SK-N-SH (cell line): ENCODE measurements around the gene LCN10. TPM values are rescaled to one million over a fixed set of nuclear protein-coding genes. Genes with fewer than 3 reads are reported as not detected.

ENCODE experiments used
- CTCF ChIA-PET: fragments of 300-600, 350-600 bp; formaldehyde crosslinking; extraction: SDS; loops from one replicate; lab custom pipeline; 2021; lab: Yijun Ruan, JAX
- POLR2A ChIA-PET: fragments of 350-600 bp; sonication (Branson Sonifier 250); formaldehyde crosslinking; extraction: SDS; loops from one replicate; lab custom pipeline; 2020; ENCODE audit warnings: antibody characterized with exemption, inconsistent platforms; lab: Yijun Ruan, JAX
- DNase-seq: peaks from one replicate; pipeline ENCODE4 v3.0.0; 2012
- H2AFZ ChIP-seq: fragments of 200-600 bp; sonication (generic); 2 replicates; pipeline ENCODE4 v1.8.1; 2016; ENCODE audit warnings: antibody characterized with exemption, mild to moderate bottlenecking, low read depth
- H3F3A ChIP-seq: fragments of 200-600 bp; sonication (generic); replicated peaks from 2 replicates; pipeline ENCODE3; 2016; ENCODE audit warnings: antibody characterized with exemption, mild to moderate bottlenecking; ENCODE audit not compliant: insufficient read depth
- H3K27ac ChIP-seq, 2 experiments: fragments of 200-500 bp in 1 of 2; fragments of 200-600 bp in 1 of 2; sonication (Bioruptor generic) in 1 of 2; sonication (generic), shearing (Covaris generic) in 1 of 2; 2 replicates each; pipeline versions ENCODE4 v1.5.1 to v1.6.1; 2014 to 2016; ENCODE audit warnings: low read depth in 2 of 2, inconsistent platforms in 1 of 2, low read length in 1 of 2, mild to moderate bottlenecking in 1 of 2, mixed read lengths in 1 of 2
- H3K27me3 ChIP-seq: fragments of 200-600 bp; sonication (generic), shearing (Covaris generic); 2 replicates; pipeline ENCODE4 v1.6.1; 2016; ENCODE audit warnings: mixed run types; ENCODE audit not compliant: insufficient read depth
- H3K36me3 ChIP-seq, 2 experiments: fragments of 200-500 bp in 1 of 2; fragments of 200-600 bp in 1 of 2; sonication (Bioruptor generic) in 1 of 2; sonication (generic) in 1 of 2; replicated peaks in 1 of 2; 2 replicates each; pipeline versions ENCODE3 to v1.5.1; 2014 to 2016; ENCODE audit warnings: low read length in 1 of 2, mild to moderate bottlenecking in 1 of 2; ENCODE audit not compliant: insufficient read depth in 2 of 2, control insufficient read depth in 1 of 2
- H3K4me1 ChIP-seq, 2 experiments: fragments of 200-500 bp in 1 of 2; fragments of 200-600 bp in 1 of 2; sonication (Bioruptor generic) in 1 of 2; sonication (generic), shearing (Covaris generic) in 1 of 2; 2 replicates each; pipeline versions ENCODE4 v1.5.1 to v1.6.1; 2014 to 2016; ENCODE audit warnings: low read depth in 1 of 2, low read length in 1 of 2, mixed run types in 1 of 2; ENCODE audit not compliant: insufficient read depth in 2 of 2, control insufficient read depth in 1 of 2
- H3K4me2 ChIP-seq: fragments of 200-600 bp; sonication (generic), shearing (Covaris generic); 2 replicates; pipeline ENCODE4 v1.6.1; 2017; ENCODE audit warnings: mixed run types
- H3K4me3 ChIP-seq, 2 experiments: fragments of 200-500 bp in 1 of 2; fragments of 200-600 bp in 1 of 2; sonication (Bioruptor generic) in 1 of 2; sonication (generic), shearing (Covaris generic) in 1 of 2; 2 replicates each; pipeline versions ENCODE4 v1.5.1 to v1.8.1; 2014 to 2016; ENCODE audit warnings: low read depth in 2 of 2, inconsistent platforms in 1 of 2, low read length in 1 of 2, mild to moderate bottlenecking in 1 of 2, mixed read lengths in 1 of 2, moderate library complexity in 1 of 2
- H3K79me2 ChIP-seq: fragments of 200-600 bp; sonication (generic); 2 replicates; pipeline ENCODE4 v1.8.1; 2017; ENCODE audit warnings: mild to moderate bottlenecking; ENCODE audit not compliant: insufficient read depth
- H3K9ac ChIP-seq: fragments of 200-600 bp; sonication (generic); 2 replicates; pipeline ENCODE4 v1.6.1; 2017; ENCODE audit warnings: mixed run types
- H3K9me2 ChIP-seq: fragments of 200-600 bp; sonication (generic); 2 replicates; pipeline ENCODE4 v1.6.1; 2017; ENCODE audit warnings: mixed run types
- H3K9me3 ChIP-seq: fragments of 200-600 bp; sonication (generic); 2 replicates; pipeline ENCODE4 v1.6.1; 2017; ENCODE audit warnings: mixed run types, mild to moderate bottlenecking, moderate library complexity
- H4K20me1 ChIP-seq: fragments of 200-600 bp; sonication (generic); 2 replicates; pipeline ENCODE4 v1.6.1; 2017; ENCODE audit warnings: mild to moderate bottlenecking, mixed run types; ENCODE audit not compliant: insufficient read depth
- ELF1 ChIP-seq: IDR thresholded peaks from 2 replicates; pipeline ENCODE4 v1.4.0; 2012
- EZH2phosphoT487 ChIP-seq: fragments of 200-600 bp; sonication (generic); IDR thresholded peaks from 2 replicates; pipeline ENCODE4 v1.6.1; 2017; ENCODE audit warnings: low read depth, mixed run types, mild to moderate bottlenecking, antibody characterized with exemption, moderate library complexity, borderline replicate concordance
- FOXJ3 ChIP-seq: sonication (generic); formaldehyde crosslinking; IDR thresholded peaks from 2 replicates; pipeline ENCODE4 v1.5.1; 2020; ENCODE audit warnings: mild to moderate bottlenecking, missing genetic modification reagents
- GABPA ChIP-seq: IDR thresholded peaks from 2 replicates; pipeline ENCODE4 v1.4.0; 2012; ENCODE audit warnings: low read depth, mild to moderate bottlenecking
- GATA2 ChIP-seq: sonication (generic); formaldehyde crosslinking; IDR thresholded peaks from 2 replicates; pipeline ENCODE4 v1.5.0; 2020; ENCODE audit warnings: mild to moderate bottlenecking, missing genetic modification reagents
- MEF2A ChIP-seq: IDR thresholded peaks from 2 replicates; pipeline ENCODE4 v1.4.0; 2012; ENCODE audit warnings: low read depth, borderline replicate concordance
- NFIC ChIP-seq: IDR thresholded peaks from 2 replicates; pipeline ENCODE4 v1.4.0; 2012; ENCODE audit warnings: borderline replicate concordance
- POLR2AphosphoS5 ChIP-seq: IDR thresholded peaks from 2 replicates; pipeline ENCODE4 v1.6.1; 2012; ENCODE audit warnings: low read depth, low read length
- RAD21 ChIP-seq: IDR thresholded peaks from 2 replicates; pipeline ENCODE4 v1.6.1; 2012; ENCODE audit warnings: mild to moderate bottlenecking, low read length
- RFX5 ChIP-seq: IDR thresholded peaks from 2 replicates; pipeline ENCODE4 v1.6.1; 2012; ENCODE audit warnings: mild to moderate bottlenecking, improper control_type of control experiment, low read length
- SIN3A ChIP-seq: IDR thresholded peaks from 2 replicates; pipeline ENCODE4 v1.6.1; 2012; ENCODE audit warnings: low read depth, mild to moderate bottlenecking, low read length, moderate library complexity, borderline replicate concordance
- SMC3 ChIP-seq: IDR thresholded peaks from 2 replicates; pipeline ENCODE4 v1.6.1; 2012; ENCODE audit warnings: low read depth, low read length, improper control_type of control experiment
- TAF1 ChIP-seq: IDR thresholded peaks from 2 replicates; pipeline ENCODE4 v1.6.1; 2012; ENCODE audit warnings: low read depth, mild to moderate bottlenecking, low read length, moderate library complexity, borderline replicate concordance
- USF2 ChIP-seq: fragments of 150-350 bp; IDR thresholded peaks from 2 replicates; pipeline ENCODE4 v1.6.1; 2017; ENCODE audit warnings: antibody characterized with exemption, low read length, low read depth, borderline replicate concordance
- YY1 ChIP-seq: IDR thresholded peaks from 2 replicates; pipeline ENCODE4 v1.4.0; 2012; ENCODE audit warnings: low read depth, mild to moderate bottlenecking
- ZBTB33 ChIP-seq: IDR thresholded peaks from 2 replicates; pipeline ENCODE4 v1.4.0; 2012; ENCODE audit warnings: low read depth, borderline replicate concordance
- WGBS: methylation state at CpG from one replicate; pipeline ENCODE4 v1.1.6; 2017; ENCODE audit warnings: low lambda C conversion rate; 5-methylcytosine and 5-hydroxymethylcytosine counted together
- polyA plus RNA-seq, 3 experiments: library from polyadenylated mRNA; depleted of rRNA; stranded (reverse); fragments of >200 nt; gene quantifications; 2 replicates each; pipeline ENCODE4 v1.2.3, GENCODE V29; 2012
- TF ChIP-seq, protein P1 (sequence below): IDR thresholded peaks from 2 replicates; pipeline ENCODE4 v1.4.0; 2012; ENCODE audit warnings: low read depth, borderline replicate concordance
- TF ChIP-seq, protein P2 (sequence below): IDR thresholded peaks from 2 replicates; pipeline ENCODE4 v1.6.1; 2012; ENCODE audit warnings: mild to moderate bottlenecking, low read depth, low read length, moderate library complexity

LCN10 gene
- polyA plus RNA-seq, 1 of the 3 experiments (the other 2 are of a cell fraction) = not detected

DNA sequence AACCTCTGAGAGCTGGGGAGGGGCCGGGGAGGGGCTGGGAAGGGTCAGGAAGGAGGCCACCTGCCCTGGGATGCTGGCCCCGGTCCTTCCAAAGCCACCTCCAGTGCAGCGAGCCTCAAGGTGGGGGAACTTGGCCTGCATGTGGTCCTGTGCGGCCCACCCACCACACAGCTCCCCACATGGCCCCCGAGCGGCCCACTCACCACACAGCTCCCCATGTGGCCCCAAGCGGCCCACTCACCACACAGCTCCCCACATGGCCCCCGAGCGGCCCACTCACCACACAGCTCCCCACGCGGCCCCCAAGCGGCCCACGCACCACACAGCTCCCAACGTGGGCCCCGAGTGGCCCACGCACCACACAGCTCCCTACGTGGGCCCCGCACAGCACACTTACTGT is 2.0 kb upstream of the LCN10 start:
- H3K27ac ChIP-seq = no peak overlapping the region
- 86% methylated on average over 9 of the region's 18 CpGs for WGBS
- no peak overlapping the region for H2AFZ ChIP-seq
- peaks cover 0 to 5% of the 10 kb centered on the region in 2 experiments; a peak in 1 of 4 replicates for H3K4me1 ChIP-seq
- no peaks in the 10 kb centered on the region for H3K79me2 ChIP-seq
- H3K4me2 ChIP-seq = no peak overlapping the region
- no peak overlapping the region for H3K4me3 ChIP-seq
- CTCF ChIA-PET = interaction anchor here (0.6 to 4.2 kb wide), 5 partner anchors 10 to 22 kb away, joined by 4 to 34 read pairs (median 7); partner anchors contain the start of gene LCN8
- H3K27me3 ChIP-seq = no peaks in the 10 kb centered on the region
- no peaks in the 10 kb centered on the region for H3K9me2 ChIP-seq
- H3K9me3 ChIP-seq = no peaks in the 10 kb centered on the region
- TF ChIP-seq USF2 = no peak
- no peak for TF ChIP-seq SMC3
- no peak for TF ChIP-seq TAF1
- TF ChIP-seq, protein P1, sequence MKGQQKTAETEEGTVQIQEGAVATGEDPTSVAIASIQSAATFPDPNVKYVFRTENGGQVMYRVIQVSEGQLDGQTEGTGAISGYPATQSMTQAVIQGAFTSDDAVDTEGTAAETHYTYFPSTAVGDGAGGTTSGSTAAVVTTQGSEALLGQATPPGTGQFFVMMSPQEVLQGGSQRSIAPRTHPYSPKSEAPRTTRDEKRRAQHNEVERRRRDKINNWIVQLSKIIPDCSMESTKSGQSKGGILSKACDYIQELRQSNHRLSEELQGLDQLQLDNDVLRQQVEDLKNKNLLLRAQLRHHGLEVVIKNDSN = no peak
- TF ChIP-seq RFX5 = no peak
- TF ChIP-seq FOXJ3 = no peak
- TF ChIP-seq SIN3A = no peak
- no peak for TF ChIP-seq RAD21
- TF ChIP-seq ELF1 = no peak
- no peak for TF ChIP-seq EZH2phosphoT487
- TF ChIP-seq, protein P2, sequence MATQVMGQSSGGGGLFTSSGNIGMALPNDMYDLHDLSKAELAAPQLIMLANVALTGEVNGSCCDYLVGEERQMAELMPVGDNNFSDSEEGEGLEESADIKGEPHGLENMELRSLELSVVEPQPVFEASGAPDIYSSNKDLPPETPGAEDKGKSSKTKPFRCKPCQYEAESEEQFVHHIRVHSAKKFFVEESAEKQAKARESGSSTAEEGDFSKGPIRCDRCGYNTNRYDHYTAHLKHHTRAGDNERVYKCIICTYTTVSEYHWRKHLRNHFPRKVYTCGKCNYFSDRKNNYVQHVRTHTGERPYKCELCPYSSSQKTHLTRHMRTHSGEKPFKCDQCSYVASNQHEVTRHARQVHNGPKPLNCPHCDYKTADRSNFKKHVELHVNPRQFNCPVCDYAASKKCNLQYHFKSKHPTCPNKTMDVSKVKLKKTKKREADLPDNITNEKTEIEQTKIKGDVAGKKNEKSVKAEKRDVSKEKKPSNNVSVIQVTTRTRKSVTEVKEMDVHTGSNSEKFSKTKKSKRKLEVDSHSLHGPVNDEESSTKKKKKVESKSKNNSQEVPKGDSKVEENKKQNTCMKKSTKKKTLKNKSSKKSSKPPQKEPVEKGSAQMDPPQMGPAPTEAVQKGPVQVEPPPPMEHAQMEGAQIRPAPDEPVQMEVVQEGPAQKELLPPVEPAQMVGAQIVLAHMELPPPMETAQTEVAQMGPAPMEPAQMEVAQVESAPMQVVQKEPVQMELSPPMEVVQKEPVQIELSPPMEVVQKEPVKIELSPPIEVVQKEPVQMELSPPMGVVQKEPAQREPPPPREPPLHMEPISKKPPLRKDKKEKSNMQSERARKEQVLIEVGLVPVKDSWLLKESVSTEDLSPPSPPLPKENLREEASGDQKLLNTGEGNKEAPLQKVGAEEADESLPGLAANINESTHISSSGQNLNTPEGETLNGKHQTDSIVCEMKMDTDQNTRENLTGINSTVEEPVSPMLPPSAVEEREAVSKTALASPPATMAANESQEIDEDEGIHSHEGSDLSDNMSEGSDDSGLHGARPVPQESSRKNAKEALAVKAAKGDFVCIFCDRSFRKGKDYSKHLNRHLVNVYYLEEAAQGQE = no peak
- no peak for TF ChIP-seq ZBTB33
- TF ChIP-seq GATA2 (CRISPR knock-in tag) = no peak
- no peak for TF ChIP-seq NFIC
- TF ChIP-seq MEF2A = no peak
- TF ChIP-seq GABPA = no peak
- no peak for TF ChIP-seq POLR2AphosphoS5
- no peak for TF ChIP-seq YY1
- TF ChIP-seq, all 33 proteins: peak for 0
- Histone ChIP-seq H3K36me3 (no peaks in the 10 kb centered on the region), H4K20me1 (no peaks in the 10 kb centered on the region), H3F3A (no peaks in the 10 kb centered on the region), H3K9ac (no peak overlapping the region)
- DNase-seq = no peak
- POLR2A ChIA-PET = interaction anchor here (0.7 kb wide), 1 partner anchor 17 kb away, joined by 3 read pairs; no protein-coding TSS in a partner anchor
